Stimulated activated CD4-positive, alpha-beta T cell treated with anti-CD3 and anti-CD28 coated beads, Interleukin-15, amount 100 ng/mL, for 48 hours (primary cell): ENCODE results near the gene SLC45A2.
"Not testable (repeated sequence)": the region's sequence is repeated elsewhere in the genome, so short reads cannot be mapped to it uniquely, and the experiment has no call there.

Source experiments
- DNase-seq, 2 donors: peaks; one replicate each; pipeline ENCODE4 v3.0.0-alpha.2; 2020; ENCODE audit warnings: low read depth in 2 of 2

Gene SLC45A2, protein sequence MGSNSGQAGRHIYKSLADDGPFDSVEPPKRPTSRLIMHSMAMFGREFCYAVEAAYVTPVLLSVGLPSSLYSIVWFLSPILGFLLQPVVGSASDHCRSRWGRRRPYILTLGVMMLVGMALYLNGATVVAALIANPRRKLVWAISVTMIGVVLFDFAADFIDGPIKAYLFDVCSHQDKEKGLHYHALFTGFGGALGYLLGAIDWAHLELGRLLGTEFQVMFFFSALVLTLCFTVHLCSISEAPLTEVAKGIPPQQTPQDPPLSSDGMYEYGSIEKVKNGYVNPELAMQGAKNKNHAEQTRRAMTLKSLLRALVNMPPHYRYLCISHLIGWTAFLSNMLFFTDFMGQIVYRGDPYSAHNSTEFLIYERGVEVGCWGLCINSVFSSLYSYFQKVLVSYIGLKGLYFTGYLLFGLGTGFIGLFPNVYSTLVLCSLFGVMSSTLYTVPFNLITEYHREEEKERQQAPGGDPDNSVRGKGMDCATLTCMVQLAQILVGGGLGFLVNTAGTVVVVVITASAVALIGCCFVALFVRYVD

DNA sequence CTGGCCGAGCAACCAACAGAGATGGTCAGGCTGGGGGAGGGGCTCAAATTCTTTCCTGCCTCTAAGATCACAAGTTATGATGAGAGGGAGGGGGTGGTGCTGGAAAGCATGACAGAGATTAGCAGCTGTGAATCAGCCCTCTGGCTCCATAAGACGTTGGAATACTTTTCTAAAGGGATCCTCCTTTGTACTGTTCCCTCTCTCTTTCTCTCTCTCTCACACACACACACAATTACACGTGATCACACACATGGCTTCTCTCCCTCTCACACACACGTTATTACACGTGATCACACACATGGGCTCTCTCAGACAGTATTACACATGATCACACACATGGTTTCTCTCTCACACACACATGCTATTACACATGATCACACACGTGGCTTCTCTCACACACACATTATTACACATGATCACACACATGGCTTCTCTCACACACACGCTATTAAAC, at the start of gene SLC45A2:
SLC45A2 (minus strand) TSS at position 23 of the 454 bp plus-strand sequence. CDS start 110 bp downstream, outside the sequence.
- DNase-seq = no peak

GRCh38 chr5:34031966-34032365, 47.5 kb upstream of the SLC45A2 start:
- no peak for DNase-seq

DNA sequence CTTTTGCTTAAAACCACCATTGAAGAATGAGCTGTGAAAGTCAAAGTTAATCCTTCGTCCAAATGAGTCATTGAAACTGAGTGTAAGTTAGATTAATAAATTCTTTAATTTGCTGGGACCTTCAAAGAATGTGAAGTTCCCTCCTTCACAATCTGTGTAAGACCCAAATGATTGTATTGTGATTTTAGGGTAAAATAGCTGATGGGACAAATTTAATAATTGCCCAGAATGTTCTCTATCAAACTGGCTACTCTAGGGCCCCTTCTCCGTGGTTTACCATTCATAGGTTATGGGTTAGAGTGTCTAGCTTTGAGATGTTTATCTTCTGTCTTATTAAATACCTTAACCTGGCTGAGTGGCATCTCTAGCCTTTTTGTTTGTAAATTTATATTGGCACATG, 46.6 kb upstream of the SLC45A2 start:
- DNase-seq = no peak

- not testable (repeated sequence) for DNase-seq
Observed at GRCh38 chr5:34030585-34030984, 46.1 kb upstream of the SLC45A2 start.

DNA sequence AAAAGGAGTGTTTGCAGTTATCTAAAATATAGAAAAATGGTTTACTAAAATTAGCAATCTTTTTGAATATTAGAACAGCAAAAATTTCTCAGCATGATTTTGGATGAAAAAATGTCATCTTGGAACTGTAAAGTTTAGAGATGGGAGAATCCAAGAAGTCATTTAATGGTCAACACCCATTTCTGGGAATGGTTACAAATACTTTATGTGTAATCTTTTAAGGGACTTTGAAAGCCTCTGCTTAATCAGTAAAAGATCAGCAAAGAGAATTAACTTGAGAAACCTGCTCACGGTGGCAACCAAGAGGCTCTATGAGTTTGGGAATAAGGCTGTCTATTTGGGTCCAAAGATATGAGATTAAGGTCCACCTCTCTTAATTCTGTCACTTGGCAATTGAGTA, 45.6 kb upstream of the SLC45A2 start:
- no peak for DNase-seq

DNA sequence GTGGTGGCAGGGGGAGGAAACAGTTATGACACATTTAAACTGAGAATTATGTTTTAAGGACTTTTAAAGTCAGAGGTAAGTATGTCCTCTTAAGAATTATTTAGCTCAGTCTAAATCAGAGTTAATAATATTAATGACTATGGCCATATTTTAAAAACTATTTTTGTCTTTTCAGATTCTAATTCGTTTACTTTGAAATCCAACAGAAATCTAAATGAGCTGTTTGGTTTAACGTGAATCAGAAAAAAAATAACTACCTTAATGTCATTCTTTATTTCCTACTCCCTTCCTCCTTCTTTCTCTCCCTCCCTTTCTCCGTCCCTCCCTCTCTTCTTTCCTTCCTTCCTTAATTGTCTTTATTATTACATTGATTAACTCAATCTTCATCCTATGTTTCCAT, 43.9 kb upstream of the SLC45A2 start:
- no peak for DNase-seq

- no peak for DNase-seq
Observed at GRCh38 chr5:34026089-34026761, 41.7 kb upstream of the SLC45A2 start.

- DNase-seq = peak; percentile 34 to 40
Observed at GRCh38 chr5:34022121-34022705, 37.7 kb upstream of the SLC45A2 start.

GRCh38 chr5:34021334-34021733, 36.8 kb upstream of the SLC45A2 start:
- DNase-seq = no peak

- DNase-seq = no peak
Observed at GRCh38 chr5:34020726-34021125, 36.2 kb upstream of the SLC45A2 start.

GRCh38 chr5:34017254-34017653, 32.8 kb upstream of the SLC45A2 start:
- no peak for DNase-seq

DNA sequence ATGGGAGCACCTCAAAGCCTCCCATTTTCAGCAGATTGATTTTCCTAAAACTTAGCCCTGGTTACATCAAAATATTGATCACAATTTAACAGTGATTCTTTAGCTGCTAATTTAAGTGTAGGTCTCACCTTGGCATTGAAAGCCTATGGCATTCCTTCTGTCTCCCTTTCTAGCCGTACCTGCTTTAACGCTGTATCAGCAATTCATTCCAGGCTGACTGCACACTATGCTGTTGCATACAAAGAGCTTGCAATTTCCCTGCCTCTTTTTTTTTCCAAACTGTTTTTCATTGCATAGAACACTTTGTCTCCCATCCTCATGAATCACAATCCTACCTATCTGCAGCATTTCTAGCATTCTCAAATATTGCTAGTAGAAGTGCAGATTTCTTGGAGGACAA, 32.3 kb upstream of the SLC45A2 start:
- DNase-seq = no peak

DNA sequence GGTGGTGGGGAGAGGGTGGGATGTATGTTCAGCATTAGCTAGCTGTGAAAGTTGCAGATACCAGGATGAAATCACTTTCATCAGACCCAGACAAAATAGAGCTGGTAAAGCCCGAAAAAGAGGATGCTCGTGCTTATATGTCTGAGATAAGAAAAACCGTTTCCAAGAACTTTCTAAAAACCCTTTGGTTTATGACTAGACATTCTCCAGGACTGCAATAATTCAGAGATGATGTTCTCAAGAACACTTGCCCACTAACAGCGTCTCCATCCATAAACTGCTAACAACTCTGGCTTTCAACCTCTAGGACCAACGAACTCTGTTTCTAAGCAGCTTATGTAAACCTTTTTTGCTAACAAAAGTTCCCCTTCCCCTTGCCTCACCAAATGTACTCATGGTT, 31.7 kb upstream of the SLC45A2 start:
- DNase-seq = no peak

DNA sequence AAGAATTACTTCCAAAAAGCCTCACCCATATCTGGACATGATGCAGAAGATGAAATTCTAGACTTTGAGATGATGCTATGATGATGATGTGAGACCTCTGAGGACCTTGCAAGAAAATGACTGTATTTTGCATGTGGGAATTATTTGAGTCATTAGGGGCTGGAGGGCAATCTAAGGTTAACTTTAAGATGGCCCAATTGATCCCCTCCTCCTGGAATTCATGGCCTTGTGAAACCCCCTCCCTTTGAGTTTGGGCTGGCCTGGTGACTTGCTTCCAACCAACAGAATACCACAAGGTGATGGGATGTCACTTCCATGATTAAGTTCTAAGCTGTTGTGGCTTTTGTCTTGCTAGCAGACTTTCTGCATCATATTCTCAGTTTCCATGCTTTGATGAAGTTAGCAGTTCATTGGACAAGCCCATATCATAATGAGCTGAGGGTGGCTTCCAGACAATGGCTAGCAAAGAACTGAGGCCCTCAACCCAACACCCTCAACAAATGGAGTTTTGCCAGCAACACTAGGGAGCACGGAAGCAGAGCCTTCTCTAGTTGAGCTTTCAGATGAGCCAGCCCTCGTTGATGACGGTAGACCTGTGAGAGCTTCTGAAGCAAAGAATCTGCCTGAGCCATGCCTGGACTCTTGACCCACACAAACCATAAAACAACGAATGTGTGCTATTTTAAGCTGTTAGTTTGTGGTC, 30.8 kb upstream of the SLC45A2 start:
- no peak for DNase-seq

- no peak for DNase-seq
Observed at GRCh38 chr5:34014626-34015025, 30.1 kb upstream of the SLC45A2 start.

- no peak for DNase-seq
Observed at GRCh38 chr5:34013547-34013946, 29.1 kb upstream of the SLC45A2 start.

DNA sequence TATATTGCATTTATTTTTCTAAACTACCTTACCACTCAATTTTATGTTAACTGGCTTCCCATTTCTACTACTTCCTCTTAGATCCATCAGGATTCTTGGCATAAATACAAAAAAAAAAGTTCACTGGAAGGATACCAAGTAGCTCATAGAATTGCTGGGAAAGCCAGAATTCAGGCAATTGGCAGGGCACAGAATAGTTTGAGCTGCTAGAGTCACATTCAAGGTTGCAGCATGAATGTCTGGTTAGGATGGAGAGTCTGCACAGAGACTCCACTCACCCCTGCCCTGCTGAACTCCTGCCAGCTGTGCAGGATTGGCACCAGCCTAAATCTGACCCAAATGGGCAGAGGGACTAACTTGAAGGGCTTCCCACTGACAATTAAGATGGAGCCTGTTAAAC, 28.3 kb upstream of the SLC45A2 start:
- DNase-seq = no peak

- no peak for DNase-seq
Observed at GRCh38 chr5:34011536-34011935, 27.0 kb upstream of the SLC45A2 start.

DNA sequence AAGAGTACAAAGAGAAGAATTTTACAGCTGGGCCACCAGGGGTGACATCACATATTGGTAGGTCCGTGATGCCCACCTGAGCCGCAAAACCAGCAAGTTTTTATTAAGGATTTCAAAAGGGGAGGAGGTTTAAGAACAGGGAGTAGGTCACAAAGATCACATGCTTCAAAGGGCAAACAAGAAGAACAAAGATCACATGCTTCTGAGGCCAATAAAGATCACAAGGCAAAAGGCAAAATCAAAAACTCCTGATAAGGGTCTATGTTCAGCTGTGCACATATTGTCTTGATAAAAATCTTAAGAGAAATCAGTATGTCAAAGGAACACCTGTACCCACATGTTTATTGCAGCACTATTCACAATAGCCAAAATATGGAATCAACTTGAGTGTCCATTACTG, 25.7 kb upstream of the SLC45A2 start:
- not testable (repeated sequence) for DNase-seq

- no peak for DNase-seq
Observed at GRCh38 chr5:34009610-34010009, 25.1 kb upstream of the SLC45A2 start.

DNA sequence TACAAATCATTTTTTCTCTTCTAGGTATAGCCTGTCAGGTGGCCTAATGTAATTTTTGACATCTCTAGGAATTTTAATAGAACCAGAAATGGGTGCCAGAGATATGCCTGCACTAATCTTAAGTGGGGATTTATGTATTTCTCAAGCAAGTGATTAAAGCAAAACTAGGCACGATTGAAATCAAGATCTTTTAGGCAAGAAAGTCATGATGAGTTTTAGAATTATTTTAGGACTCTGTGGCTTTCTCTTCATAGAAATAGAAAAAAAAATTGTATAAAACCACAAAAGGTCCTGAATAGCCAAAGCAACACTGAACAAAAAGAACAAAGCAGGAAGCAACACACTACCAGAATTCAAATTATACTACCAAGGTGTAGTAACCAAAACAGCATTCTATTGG, 24.3 kb upstream of the SLC45A2 start:
- no peak for DNase-seq
